A549 (cell line): ENCODE measurements around the gene DUSP9.
"Not testable (repeated sequence)": the region's sequence is repeated elsewhere in the genome, so short reads cannot be mapped to it uniquely, and the experiment has no call there.

Experiments used
- CBX2 ChIP-seq: fragments of 200-600 bp; sonication (generic); IDR thresholded peaks from 2 replicates; pipeline ENCODE4 v1.6.1; 2016; ENCODE audit warnings: low read depth, mild to moderate bottlenecking, borderline replicate concordance
- CHD2 ChIP-seq: fragments of 150-350 bp; IDR thresholded peaks from 2 replicates; pipeline ENCODE4 v1.6.1; 2014; ENCODE audit warnings: low read length; ENCODE audit not compliant: partially characterized antibody
- EP300 ChIP-seq, 2 experiments: fragments of >200 bp; sonication (Bioruptor Twin); formaldehyde crosslinking; IDR thresholded peaks; 2 replicates in 1 of 2; 3 replicates in 1 of 2; pipeline ENCODE4 v1.6.1; 2016 to 2017
- HOXA7 ChIP-seq: fragments of 250-450 bp; sonication (Bioruptor Pico); IDR thresholded peaks from 2 replicates; pipeline ENCODE4 v1.5.0; 2020; ENCODE audit warnings: mild to moderate bottlenecking, moderate library complexity
- KDM5A ChIP-seq: fragments of 200-600 bp; sonication (generic); IDR thresholded peaks from 2 replicates; pipeline ENCODE4 v1.6.1; 2016; ENCODE audit warnings: antibody characterized with exemption, mild to moderate bottlenecking
- POLR2A ChIP-seq: IDR thresholded peaks from 2 replicates; pipeline ENCODE4 v1.6.1; 2012; ENCODE audit warnings: mild to moderate bottlenecking, low read length
- RAD21 ChIP-seq, 2 experiments: fragments of >200 bp in 1 of 2; sonication (Bioruptor Twin) in 1 of 2; formaldehyde crosslinking in 1 of 2; IDR thresholded peaks in 1 of 2; conservative IDR thresholded peaks in 1 of 2; 2 replicates in 1 of 2; 3 replicates in 1 of 2; pipeline ENCODE4 v1.6.1; 2012 to 2018; ENCODE audit warnings: inconsistent platforms in 1 of 2
- TFCP2L1 ChIP-seq: fragments of 250-450 bp; sonication (Bioruptor Pico); IDR thresholded peaks from 2 replicates; pipeline ENCODE4 v1.5.0; 2021; ENCODE audit warnings: mild to moderate bottlenecking
- TF ChIP-seq, protein P1 (sequence below): fragments of >200 bp; sonication (Bioruptor Twin); formaldehyde crosslinking; IDR thresholded peaks from 3 replicates; pipeline ENCODE4 v1.5.1; 2016
- TF ChIP-seq, protein P2 (sequence below): fragments of 200-600 bp; sonication (generic); IDR thresholded peaks from 2 replicates; pipeline ENCODE4 v1.6.1; 2016; ENCODE audit warnings: antibody characterized with exemption, mild to moderate bottlenecking, moderate library complexity
- TF ChIP-seq, protein P3 (sequence below): fragments of 250-450 bp; sonication (Bioruptor Pico); IDR thresholded peaks from 2 replicates; pipeline ENCODE4 v1.5.0; 2020; ENCODE audit warnings: low read depth, mild to moderate bottlenecking, moderate library complexity

DNA sequence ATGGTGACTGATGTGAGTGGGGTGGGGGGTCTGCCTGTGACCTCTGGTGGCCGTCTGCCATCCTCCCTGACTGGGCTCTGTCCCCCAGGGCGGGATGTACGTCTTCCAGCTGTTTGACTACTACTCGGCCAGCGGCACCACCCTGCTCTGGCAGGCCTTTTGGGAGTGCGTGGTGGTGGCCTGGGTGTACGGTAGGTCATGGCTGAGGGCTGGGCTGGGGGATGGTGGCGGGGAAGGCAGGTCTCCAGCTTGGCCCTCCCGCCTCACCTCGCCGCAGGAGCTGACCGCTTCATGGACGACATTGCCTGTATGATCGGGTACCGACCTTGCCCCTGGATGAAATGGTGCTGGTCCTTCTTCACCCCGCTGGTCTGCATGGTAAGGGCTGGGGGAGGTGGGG, 47.3 kb downstream of the DUSP9 start:
- TF ChIP-seq POLR2A; RAD21 (conservative IDR thresholded peaks at IDR 0.05 in 1 of 2, IDR thresholded peaks at IDR 0.05 in 1 of 2); KDM5A; CBX2; CHD2; EP300 (IDR thresholded peaks at IDR 0.05); HOXA7 (CRISPR knock-in tag); TFCP2L1 (CRISPR knock-in tag): not testable (repeated sequence)
- TF ChIP-seq, protein P1, sequence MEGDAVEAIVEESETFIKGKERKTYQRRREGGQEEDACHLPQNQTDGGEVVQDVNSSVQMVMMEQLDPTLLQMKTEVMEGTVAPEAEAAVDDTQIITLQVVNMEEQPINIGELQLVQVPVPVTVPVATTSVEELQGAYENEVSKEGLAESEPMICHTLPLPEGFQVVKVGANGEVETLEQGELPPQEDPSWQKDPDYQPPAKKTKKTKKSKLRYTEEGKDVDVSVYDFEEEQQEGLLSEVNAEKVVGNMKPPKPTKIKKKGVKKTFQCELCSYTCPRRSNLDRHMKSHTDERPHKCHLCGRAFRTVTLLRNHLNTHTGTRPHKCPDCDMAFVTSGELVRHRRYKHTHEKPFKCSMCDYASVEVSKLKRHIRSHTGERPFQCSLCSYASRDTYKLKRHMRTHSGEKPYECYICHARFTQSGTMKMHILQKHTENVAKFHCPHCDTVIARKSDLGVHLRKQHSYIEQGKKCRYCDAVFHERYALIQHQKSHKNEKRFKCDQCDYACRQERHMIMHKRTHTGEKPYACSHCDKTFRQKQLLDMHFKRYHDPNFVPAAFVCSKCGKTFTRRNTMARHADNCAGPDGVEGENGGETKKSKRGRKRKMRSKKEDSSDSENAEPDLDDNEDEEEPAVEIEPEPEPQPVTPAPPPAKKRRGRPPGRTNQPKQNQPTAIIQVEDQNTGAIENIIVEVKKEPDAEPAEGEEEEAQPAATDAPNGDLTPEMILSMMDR, result not testable (repeated sequence)
- TF ChIP-seq, protein P2, sequence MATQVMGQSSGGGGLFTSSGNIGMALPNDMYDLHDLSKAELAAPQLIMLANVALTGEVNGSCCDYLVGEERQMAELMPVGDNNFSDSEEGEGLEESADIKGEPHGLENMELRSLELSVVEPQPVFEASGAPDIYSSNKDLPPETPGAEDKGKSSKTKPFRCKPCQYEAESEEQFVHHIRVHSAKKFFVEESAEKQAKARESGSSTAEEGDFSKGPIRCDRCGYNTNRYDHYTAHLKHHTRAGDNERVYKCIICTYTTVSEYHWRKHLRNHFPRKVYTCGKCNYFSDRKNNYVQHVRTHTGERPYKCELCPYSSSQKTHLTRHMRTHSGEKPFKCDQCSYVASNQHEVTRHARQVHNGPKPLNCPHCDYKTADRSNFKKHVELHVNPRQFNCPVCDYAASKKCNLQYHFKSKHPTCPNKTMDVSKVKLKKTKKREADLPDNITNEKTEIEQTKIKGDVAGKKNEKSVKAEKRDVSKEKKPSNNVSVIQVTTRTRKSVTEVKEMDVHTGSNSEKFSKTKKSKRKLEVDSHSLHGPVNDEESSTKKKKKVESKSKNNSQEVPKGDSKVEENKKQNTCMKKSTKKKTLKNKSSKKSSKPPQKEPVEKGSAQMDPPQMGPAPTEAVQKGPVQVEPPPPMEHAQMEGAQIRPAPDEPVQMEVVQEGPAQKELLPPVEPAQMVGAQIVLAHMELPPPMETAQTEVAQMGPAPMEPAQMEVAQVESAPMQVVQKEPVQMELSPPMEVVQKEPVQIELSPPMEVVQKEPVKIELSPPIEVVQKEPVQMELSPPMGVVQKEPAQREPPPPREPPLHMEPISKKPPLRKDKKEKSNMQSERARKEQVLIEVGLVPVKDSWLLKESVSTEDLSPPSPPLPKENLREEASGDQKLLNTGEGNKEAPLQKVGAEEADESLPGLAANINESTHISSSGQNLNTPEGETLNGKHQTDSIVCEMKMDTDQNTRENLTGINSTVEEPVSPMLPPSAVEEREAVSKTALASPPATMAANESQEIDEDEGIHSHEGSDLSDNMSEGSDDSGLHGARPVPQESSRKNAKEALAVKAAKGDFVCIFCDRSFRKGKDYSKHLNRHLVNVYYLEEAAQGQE, result not testable (repeated sequence)
- TF ChIP-seq, protein P3, sequence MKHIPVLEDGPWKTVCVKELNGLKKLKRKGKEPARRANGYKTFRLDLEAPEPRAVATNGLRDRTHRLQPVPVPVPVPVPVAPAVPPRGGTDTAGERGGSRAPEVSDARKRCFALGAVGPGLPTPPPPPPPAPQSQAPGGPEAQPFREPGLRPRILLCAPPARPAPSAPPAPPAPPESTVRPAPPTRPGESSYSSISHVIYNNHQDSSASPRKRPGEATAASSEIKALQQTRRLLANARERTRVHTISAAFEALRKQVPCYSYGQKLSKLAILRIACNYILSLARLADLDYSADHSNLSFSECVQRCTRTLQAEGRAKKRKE (CRISPR knock-in tag), result not testable (repeated sequence)
